GM18861 (cell line): Measurements from ENCODE around the gene IGFL1.
"Not testable (repeated sequence)": the region's sequence is repeated elsewhere in the genome, so short reads cannot be mapped to it uniquely, and the experiment has no call there.

Experiments
- ATAC-seq: cut with Tn5 transposase; IDR thresholded peaks from one replicate; pipeline ENCODE4 v1.9.1; 2021; ENCODE audit not compliant: unreplicated experiment

The IGFL1 gene

DNA sequence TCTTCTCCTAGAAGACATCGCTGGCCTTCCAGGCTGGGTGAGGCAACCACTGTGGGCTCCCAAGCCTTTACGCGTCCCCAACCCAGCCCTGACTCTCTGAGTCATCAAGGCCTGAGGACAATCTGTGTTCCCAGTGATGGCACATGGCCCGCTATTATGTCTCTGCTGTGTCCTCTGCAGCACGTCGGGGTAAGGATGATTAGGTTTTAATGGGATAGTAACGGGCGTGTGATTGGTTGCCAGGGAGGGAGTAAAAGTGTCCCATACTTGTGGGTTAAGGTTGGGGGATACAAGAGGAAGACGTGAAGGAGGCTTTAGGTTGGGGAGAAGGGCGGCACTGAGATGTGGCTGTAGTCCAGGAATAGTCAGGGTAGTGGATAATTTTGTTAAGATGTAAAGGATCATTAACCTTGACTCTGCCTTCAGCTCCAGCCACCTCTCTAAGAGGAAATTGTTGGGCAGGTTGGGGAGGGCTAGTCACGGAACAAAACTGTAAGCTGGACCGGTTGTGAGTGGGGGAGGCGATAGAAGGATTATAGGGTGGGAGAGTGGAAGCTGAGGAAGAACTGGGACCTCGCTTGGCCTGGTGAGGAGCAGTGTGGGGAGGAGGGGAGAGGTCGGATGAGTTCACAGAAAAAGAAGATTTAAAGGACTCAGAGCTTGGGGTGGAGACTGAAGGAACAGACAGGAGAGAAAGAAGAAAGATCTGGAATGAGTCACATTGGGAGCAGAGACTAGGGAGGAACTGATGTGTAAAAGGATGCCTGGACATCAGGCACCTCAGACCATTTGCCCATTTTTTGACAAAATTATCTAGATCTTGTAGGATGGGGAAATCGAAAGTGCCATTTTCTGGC lies 27.9 kb upstream of the IGFL1 start:
- no peak for ATAC-seq

DNA sequence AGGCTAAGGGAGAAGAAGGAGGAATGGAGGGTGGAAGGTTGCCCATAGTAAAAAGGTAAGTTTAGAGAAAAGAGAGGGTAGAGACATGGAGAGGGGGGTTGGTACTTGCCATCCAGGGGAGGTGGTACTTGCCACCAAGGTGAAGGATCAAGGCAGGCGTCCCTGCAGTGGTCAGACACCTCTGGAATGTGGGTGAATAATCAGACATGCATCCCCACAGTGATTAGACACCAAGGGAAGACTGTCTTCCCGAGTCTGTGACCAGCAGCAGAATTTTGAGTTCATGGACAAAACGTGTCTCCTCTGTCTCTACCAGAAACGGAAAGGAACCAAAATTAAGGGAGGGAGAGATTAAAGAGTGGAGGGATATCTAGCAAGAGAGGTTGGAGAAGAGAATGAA lies 27.1 kb upstream of the IGFL1 start:
- no peak for ATAC-seq

DNA sequence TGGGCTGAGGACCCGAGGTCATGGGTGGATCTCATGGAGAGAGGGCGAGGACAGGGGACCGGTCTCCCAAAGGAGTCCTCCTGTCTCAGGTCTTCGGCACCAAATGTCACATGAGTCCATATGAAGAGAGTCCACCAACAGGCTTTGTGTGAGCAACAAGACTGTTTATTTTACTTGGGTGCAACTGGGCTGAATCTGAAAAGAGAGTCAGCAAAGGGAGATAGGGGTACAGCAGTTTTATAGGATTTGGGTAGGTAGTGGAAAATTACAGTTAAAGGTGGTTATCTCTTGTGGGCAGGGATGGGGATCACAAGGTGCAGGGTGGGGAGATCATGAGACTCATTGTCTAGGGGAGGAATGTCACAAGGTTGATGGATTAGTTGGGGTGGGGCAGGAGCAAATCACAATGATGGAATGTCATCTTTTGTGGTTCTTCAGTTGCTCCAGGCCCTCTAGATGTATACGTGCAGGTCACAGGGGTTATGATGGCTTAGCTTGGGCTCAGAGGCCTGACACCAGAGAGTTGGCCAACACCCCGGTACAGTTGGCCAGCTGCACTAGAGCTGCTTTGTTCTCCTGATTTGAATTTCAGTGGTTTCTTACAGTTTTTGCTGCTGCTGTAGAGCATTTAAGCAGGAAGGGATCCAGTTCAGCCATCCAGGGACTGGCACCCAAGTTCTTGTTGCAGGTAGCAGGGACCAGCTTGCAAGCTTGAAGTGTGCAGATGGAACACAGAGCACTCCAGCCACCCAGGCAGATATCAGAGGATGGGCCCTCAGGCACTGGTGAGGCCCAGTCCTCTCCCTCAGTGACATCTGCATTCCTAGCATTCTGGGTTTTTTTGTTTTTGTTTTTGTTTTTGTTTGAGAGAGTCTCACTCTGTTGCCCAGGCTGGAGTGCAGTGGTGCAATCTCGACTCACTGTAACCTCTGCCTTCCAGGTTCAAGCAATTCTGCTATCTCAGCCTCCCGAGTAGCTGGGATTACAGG lies 26.4 kb upstream of the IGFL1 start:
- no peak for ATAC-seq

DNA sequence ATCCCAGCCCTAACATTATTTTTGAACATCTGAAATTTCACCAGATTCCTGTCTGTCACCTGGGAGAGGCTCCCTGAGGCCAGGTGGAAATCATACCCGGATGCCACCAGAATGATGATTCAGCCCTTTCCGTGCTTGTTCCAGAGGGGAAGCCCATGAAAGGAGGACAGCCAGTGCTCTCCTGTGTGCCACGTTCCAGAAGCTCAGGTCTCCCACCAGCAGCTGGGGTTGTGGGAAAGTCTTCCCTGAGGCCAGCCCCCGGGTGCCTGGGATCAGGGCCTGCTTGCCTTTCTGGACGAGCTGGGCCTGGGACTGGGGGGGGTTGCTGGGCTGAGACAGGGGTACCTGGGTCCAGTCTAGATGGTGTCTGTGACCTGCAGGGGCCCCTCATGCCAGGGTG lies 25.5 kb upstream of the IGFL1 start:
- ATAC-seq = no peak

GRCh38 chr19:46205183-46205984 lies 24.2 kb upstream of the IGFL1 start:
- no peak for ATAC-seq

DNA sequence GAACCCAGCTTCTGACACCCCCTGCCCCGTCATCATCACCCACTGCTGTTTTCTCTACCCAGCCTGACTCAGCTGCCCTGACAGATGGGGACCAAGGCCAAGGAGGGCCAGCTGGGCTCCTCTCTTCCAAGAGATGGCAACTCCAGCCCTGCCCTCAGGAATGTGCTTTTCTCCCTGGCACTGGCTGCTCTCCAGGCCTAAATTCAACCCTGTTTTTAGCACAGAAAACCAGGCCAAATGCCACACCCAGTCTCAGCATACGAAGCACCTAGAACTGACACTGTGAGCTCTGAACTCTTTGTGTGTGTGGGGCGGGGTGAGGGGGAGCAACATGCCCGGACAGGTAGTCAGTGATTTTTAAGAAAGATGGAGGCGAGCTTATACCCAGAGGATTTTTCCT lies 23.4 kb upstream of the IGFL1 start:
- no peak for ATAC-seq

GRCh38 chr19:46206682-46207081 lies 22.9 kb upstream of the IGFL1 start:
- no peak for ATAC-seq

DNA sequence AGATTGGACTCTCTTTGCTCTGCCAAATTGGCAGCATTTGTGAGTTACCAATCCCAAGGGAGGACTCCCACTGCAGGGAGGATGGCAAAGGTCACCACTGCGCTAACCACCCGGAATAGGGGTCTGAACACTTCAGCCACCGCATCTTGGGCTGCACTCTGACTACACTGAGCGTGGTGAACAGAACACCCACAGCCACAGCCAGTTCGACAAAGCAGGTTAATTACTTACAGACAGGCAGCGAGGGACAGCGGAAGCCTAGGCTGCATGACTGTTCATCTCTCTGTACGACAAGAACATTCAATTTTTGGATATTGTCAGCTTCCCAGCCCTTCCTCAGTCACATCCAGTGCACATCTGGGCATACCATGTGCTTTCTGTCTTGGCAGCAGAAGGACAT lies 21.7 kb upstream of the IGFL1 start:
- ATAC-seq = not testable (repeated sequence)

GRCh38 chr19:46209051-46209450 lies 20.5 kb upstream of the IGFL1 start:
- ATAC-seq = no peak

GRCh38 chr19:46209472-46209871 lies 20.1 kb upstream of the IGFL1 start:
- no peak for ATAC-seq

GRCh38 chr19:46210669-46211068 lies 18.9 kb upstream of the IGFL1 start:
- ATAC-seq = no peak

DNA sequence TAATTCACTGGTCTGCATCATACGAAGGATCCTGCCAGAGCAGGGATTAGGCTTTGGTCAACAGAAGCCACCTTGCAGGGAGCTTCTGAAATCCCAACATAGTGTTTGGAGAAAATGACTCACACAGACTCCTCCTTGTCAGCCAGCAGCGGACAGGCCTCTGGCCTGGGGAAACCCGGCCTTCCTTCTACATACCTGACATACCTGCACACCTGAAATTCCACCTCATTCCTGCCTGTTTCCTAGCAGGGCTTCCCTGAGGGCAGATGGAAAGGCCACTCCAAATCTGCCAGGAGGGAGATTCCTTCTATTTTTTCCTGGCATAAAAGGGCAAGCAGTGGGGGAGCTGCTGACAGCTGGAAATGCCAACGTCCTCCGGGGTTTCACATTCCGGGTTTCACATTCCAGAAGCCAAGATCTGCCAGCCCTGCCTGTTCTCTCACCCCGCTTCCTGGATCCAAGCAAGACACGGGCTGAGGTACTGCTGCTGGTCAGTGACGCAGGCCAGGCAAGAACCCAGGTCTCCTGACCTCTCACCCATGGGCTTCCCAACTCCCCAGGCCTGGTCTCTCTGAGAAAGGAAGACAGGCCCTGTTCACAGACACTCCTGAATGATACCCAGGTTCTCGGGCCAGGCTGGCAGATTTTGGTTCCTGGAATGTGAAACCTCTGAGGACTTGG lies 18.2 kb upstream of the IGFL1 start:
- ATAC-seq = no peak

- ATAC-seq = not testable (repeated sequence)
These were observed 16.9 kb upstream of the IGFL1 start for GRCh38 chr19:46212592-46212991.

DNA sequence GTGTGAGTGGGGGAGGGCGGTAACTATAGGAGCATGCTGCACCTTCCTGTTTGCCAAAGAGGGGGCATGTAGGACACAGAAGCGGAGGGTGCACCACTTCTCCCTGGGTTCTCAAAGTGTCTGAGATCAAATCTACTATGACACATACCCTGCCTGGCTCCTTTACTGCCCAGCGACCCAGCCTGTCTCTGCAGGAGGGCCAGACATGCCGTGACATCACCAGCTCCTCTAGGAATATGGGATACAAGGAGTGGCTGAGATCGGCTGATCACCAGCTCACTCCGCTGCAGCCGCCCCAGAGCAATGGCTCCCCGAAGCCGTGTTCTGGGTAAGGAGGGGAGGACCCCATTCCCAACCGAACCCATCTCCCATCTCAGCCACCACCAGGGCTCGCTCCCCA lies 16.4 kb upstream of the IGFL1 start:
- no peak for ATAC-seq

DNA sequence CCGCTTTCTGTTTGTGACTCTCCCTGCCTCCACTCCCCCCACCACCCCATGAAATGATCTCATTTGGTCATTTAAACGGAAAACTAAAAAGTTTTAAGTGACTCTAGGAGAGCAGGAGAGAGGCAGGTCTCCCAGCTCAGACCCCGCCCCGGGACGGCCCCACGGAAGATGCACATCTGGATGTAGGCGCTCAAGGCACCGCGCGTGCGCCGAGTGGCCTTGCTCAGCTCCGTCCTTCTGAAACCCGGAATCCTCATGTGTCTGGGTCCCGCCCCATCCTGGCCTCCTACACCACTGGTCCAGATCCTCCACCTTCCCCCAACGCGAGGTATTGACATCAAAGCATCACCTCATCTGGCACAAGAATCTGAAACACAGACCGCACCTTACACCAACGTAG lies 15.7 kb upstream of the IGFL1 start:
- ATAC-seq = no peak

DNA sequence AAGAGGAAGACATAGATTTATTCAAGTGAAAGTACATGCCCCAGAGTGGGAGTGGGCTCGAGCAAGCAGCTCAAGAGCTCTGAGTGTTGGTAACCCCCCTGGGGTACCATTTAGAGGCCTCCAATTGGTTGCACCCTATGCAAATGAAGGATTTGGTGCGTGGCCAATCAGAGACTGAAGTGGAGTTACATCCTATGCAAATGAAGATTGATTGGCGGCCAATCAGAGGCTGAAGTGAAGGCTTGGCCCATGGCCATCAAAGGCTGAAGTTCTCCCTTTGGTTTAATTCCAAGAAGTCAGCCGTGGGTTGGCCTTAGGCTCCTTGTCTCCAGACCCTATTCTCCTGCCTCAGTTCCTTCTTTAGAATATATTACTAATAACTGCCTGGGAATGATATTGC lies 12.9 kb upstream of the IGFL1 start:
- no peak for ATAC-seq

DNA sequence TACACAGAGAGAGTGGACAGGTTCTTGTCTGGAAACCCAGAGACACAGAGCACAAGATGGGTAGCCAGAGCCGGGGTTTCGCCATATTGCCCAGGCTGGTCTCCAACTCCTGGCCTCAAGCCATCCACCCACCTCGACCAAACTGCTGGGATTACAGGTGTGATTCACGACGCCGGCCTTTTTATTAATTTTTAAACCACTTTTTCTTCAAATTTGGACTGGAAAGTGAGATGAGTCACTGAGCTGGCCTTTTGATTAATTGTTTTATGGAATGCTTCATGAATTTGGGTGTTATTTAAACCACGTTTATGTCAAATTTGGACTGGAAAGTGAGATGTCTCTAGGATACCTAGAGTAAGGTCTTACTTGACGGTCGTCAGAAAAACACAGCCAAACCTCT lies 12.1 kb upstream of the IGFL1 start:
- no peak for ATAC-seq

DNA sequence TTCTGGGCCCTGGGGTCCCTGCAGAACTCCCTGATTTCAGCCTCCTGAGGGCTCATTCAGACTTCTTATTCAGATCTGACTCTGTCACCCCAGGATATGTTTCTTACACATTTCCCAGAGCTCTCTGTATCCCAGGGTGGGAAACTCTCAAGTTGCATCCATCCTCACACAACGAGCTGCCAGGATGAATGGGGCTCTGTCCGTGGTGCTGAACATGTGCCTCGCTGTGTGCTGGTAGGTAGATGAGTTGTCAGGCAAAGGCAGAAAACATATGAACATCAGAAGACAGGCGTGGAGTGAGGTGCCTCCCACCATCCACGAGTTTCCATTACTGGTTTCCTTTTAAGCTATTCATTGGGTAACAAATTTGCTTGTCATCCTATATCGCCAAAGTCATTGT lies 11.4 kb upstream of the IGFL1 start:
- no peak for ATAC-seq

DNA sequence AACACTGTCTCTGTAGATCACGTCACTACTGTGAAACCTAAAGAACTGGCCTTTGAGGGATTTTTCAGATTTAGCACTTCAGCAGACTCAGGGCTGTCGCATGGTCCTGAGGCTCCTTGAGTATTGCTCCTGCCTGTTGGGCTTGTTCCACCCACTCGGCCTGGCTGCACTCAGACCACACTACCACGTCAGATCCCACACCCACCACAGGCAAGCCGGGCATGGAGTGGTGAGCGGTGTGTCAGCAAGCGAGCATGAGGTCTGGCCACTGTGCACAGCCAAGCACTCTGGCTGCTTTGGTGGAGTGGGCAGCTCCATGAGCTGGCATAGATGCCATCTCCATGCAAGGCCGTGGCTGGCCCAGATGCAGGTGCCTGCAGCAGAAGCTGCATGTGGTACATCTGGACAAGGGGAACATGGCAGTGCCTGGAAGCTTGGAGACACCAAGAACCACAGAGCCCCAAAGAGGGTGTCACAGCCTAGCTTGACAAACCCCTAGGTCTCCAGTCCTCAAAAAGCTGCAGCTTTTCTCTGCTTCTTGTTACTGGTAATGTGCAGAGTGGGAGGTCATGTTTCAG lies 9.4 kb upstream of the IGFL1 start:
- ATAC-seq = no peak

- ATAC-seq = no peak
These were observed 8.4 kb upstream of the IGFL1 start for GRCh38 chr19:46221152-46221551.
